Activated T-cell treated with anti-CD3 and anti-CD28 coated beads, Interleukin-2, amount 50 U/mL, for 24 hours (primary cell): ENCODE measurements around the gene NR6A1.

ENCODE experiments used
- DNase-seq: peaks from one replicate; pipeline ENCODE4 v3.0.0-alpha.2; 2020
- H3K27ac Mint-ChIP-seq: 2 replicates; pipeline ENCODE4 v1.8.0; 2020; ENCODE audit warnings: mild to moderate bottlenecking, mixed read lengths
- H3K27me3 Mint-ChIP-seq: 2 replicates; pipeline ENCODE4 v1.8.0; 2020; ENCODE audit warnings: mixed read lengths
- H3K36me3 Mint-ChIP-seq: 2 replicates; pipeline ENCODE4 v1.8.0; 2020; ENCODE audit warnings: low read depth, mixed read lengths
- H3K4me1 Mint-ChIP-seq: 2 replicates; pipeline ENCODE4 v1.8.0; 2020; ENCODE audit warnings: low read depth, mixed read lengths
- H3K4me3 Mint-ChIP-seq: 2 replicates; pipeline ENCODE4 v1.8.0; 2020; ENCODE audit warnings: mild to moderate bottlenecking, moderate library complexity, mixed read lengths
- H3K9me3 Mint-ChIP-seq: 2 replicates; pipeline ENCODE4 v1.8.0; 2020; ENCODE audit warnings: mixed read lengths

The NR6A1 gene

GRCh38 chr9:124535846-124536245 is 235.3 kb downstream of the NR6A1 start:
- Mint-ChIP-seq H3K27ac (no peak overlapping the region), H3K9me3 (no peaks in the 10 kb centered on the region), H3K27me3 (peaks cover 5% of the 10 kb centered on the region), H3K36me3 (no peaks in the 10 kb centered on the region), H3K4me1 (no peaks in the 10 kb centered on the region), H3K4me3 (no peak overlapping the region)
- no peak for DNase-seq

- no peaks in the 10 kb centered on the region for H3K36me3 Mint-ChIP-seq
- H3K4me3 Mint-ChIP-seq: no peak overlapping the region
- H3K9me3 Mint-ChIP-seq: no peaks in the 10 kb centered on the region
- peaks cover 5% of the 10 kb centered on the region for H3K27me3 Mint-ChIP-seq
- DNase-seq: no peak
- no peaks in the 10 kb centered on the region for H3K4me1 Mint-ChIP-seq
- no peak overlapping the region for H3K27ac Mint-ChIP-seq
Measured at GRCh38 chr9:124532897-124533296, 238.2 kb downstream of the NR6A1 start.

- H3K9me3 Mint-ChIP-seq: no peaks in the 10 kb centered on the region
- no peak overlapping the region for H3K27ac Mint-ChIP-seq
- H3K27me3 Mint-ChIP-seq: peaks cover 5% of the 10 kb centered on the region
- no peak overlapping the region for H3K4me3 Mint-ChIP-seq
- no peak for DNase-seq
- H3K4me1 Mint-ChIP-seq: no peaks in the 10 kb centered on the region
- H3K36me3 Mint-ChIP-seq: no peaks in the 10 kb centered on the region
Measured at GRCh38 chr9:124531115-124531514, 240.0 kb downstream of the NR6A1 start.

GRCh38 chr9:124530246-124530645 is 240.9 kb downstream of the NR6A1 start:
- H3K4me3 Mint-ChIP-seq: no peak overlapping the region
- DNase-seq: no peak
- no peaks in the 10 kb centered on the region for H3K36me3 Mint-ChIP-seq
- no peaks in the 10 kb centered on the region for H3K4me1 Mint-ChIP-seq
- H3K27me3 Mint-ChIP-seq: no peaks in the 10 kb centered on the region
- no peaks in the 10 kb centered on the region for H3K9me3 Mint-ChIP-seq
- no peak overlapping the region for H3K27ac Mint-ChIP-seq

- no peaks in the 10 kb centered on the region for H3K9me3 Mint-ChIP-seq
- H3K4me1 Mint-ChIP-seq: no peaks in the 10 kb centered on the region
- DNase-seq: no peak
- no peak overlapping the region for H3K4me3 Mint-ChIP-seq
- no peak overlapping the region for H3K27ac Mint-ChIP-seq
- no peaks in the 10 kb centered on the region for H3K36me3 Mint-ChIP-seq
- no peaks in the 10 kb centered on the region for H3K27me3 Mint-ChIP-seq
Measured at GRCh38 chr9:124527781-124528180, 243.3 kb downstream of the NR6A1 start.

GRCh38 chr9:124526174-124526573 is 244.9 kb downstream of the NR6A1 start:
- no peaks in the 10 kb centered on the region for H3K36me3 Mint-ChIP-seq
- H3K27ac Mint-ChIP-seq: no peak overlapping the region
- H3K27me3 Mint-ChIP-seq: no peaks in the 10 kb centered on the region
- H3K4me3 Mint-ChIP-seq: no peak overlapping the region
- no peak for DNase-seq
- H3K4me1 Mint-ChIP-seq: no peaks in the 10 kb centered on the region
- H3K9me3 Mint-ChIP-seq: no peaks in the 10 kb centered on the region

GRCh38 chr9:124522121-124523098 is 248.7 kb downstream of the NR6A1 start:
- H3K27me3 Mint-ChIP-seq: no peaks in the 10 kb centered on the region
- no peaks in the 10 kb centered on the region for H3K4me1 Mint-ChIP-seq
- H3K9me3 Mint-ChIP-seq: no peaks in the 10 kb centered on the region
- H3K4me3 Mint-ChIP-seq: no peak overlapping the region
- H3K36me3 Mint-ChIP-seq: no peaks in the 10 kb centered on the region
- H3K27ac Mint-ChIP-seq: no peak overlapping the region
- DNase-seq: no peak

- Mint-ChIP-seq H3K4me1 (no peaks in the 10 kb centered on the region), H3K36me3 (no peaks in the 10 kb centered on the region), H3K4me3 (no peak overlapping the region), H3K9me3 (no peaks in the 10 kb centered on the region), H3K27me3 (no peaks in the 10 kb centered on the region), H3K27ac (no peak overlapping the region)
- no peak for DNase-seq
Measured at GRCh38 chr9:124521142-124521541, 250.0 kb downstream of the NR6A1 start.

GRCh38 chr9:124520206-124520596 is 250.9 kb downstream of the NR6A1 start:
- DNase-seq: no peak
- Mint-ChIP-seq H3K27ac (no peak overlapping the region), H3K36me3 (no peaks in the 10 kb centered on the region), H3K4me1 (no peaks in the 10 kb centered on the region), H3K27me3 (no peaks in the 10 kb centered on the region), H3K4me3 (no peak overlapping the region), H3K9me3 (no peaks in the 10 kb centered on the region)

- H3K4me3 Mint-ChIP-seq: no peak overlapping the region
- H3K36me3 Mint-ChIP-seq: no peaks in the 10 kb centered on the region
- H3K4me1 Mint-ChIP-seq: no peaks in the 10 kb centered on the region
- H3K9me3 Mint-ChIP-seq: no peaks in the 10 kb centered on the region
- H3K27ac Mint-ChIP-seq: no peak overlapping the region
- H3K27me3 Mint-ChIP-seq: no peaks in the 10 kb centered on the region
- DNase-seq: no peak
Measured at GRCh38 chr9:124518116-124518515, 253.0 kb downstream of the NR6A1 start.

GRCh38 chr9:124517600-124517999 is 253.5 kb downstream of the NR6A1 start:
- H3K4me1 Mint-ChIP-seq: no peaks in the 10 kb centered on the region
- H3K36me3 Mint-ChIP-seq: no peaks in the 10 kb centered on the region
- no peak overlapping the region for H3K27ac Mint-ChIP-seq
- no peak overlapping the region for H3K4me3 Mint-ChIP-seq
- no peak for DNase-seq
- H3K27me3 Mint-ChIP-seq: no peaks in the 10 kb centered on the region
- no peaks in the 10 kb centered on the region for H3K9me3 Mint-ChIP-seq

GRCh38 chr9:124514874-124515273 is 256.2 kb downstream of the NR6A1 start:
- H3K4me1 Mint-ChIP-seq: no peaks in the 10 kb centered on the region
- H3K27ac Mint-ChIP-seq: no peak overlapping the region
- no peak overlapping the region for H3K4me3 Mint-ChIP-seq
- H3K9me3 Mint-ChIP-seq: no peaks in the 10 kb centered on the region
- H3K27me3 Mint-ChIP-seq: peaks cover 2% of the 10 kb centered on the region
- no peaks in the 10 kb centered on the region for H3K36me3 Mint-ChIP-seq
- no peak for DNase-seq

GRCh38 chr9:124514125-124514524 is 257.0 kb downstream of the NR6A1 start:
- no peaks in the 10 kb centered on the region for H3K9me3 Mint-ChIP-seq
- H3K4me3 Mint-ChIP-seq: no peak overlapping the region
- no peak overlapping the region for H3K27ac Mint-ChIP-seq
- H3K4me1 Mint-ChIP-seq: no peaks in the 10 kb centered on the region
- peaks cover 2% of the 10 kb centered on the region for H3K27me3 Mint-ChIP-seq
- DNase-seq: no peak
- no peaks in the 10 kb centered on the region for H3K36me3 Mint-ChIP-seq

- H3K4me3 Mint-ChIP-seq: no peak overlapping the region
- H3K27me3 Mint-ChIP-seq: peaks cover 2% of the 10 kb centered on the region
- no peaks in the 10 kb centered on the region for H3K4me1 Mint-ChIP-seq
- no peaks in the 10 kb centered on the region for H3K36me3 Mint-ChIP-seq
- no peak for DNase-seq
- H3K27ac Mint-ChIP-seq: no peak overlapping the region
- no peaks in the 10 kb centered on the region for H3K9me3 Mint-ChIP-seq
Measured at GRCh38 chr9:124513376-124513994, 257.6 kb downstream of the NR6A1 start.

- DNase-seq: no peak
- Mint-ChIP-seq H3K27ac (no peak overlapping the region), H3K4me3 (no peak overlapping the region), H3K27me3 (peaks cover 2% of the 10 kb centered on the region), H3K9me3 (no peaks in the 10 kb centered on the region), H3K36me3 (no peaks in the 10 kb centered on the region), H3K4me1 (no peaks in the 10 kb centered on the region)
Measured at GRCh38 chr9:124512806-124513204, 258.3 kb downstream of the NR6A1 start.
